IPS-18c (cell line): ENCODE results near the gene FYB1.

Experiments used
- H3K4me3 ChIP-seq: 2 replicates; pipeline ENCODE4 v1.7.0; 2013; ENCODE audit warnings: low read depth, mild to moderate bottlenecking, low read length, moderate library complexity; ENCODE audit not compliant: insufficient read depth
- H3K9me3 ChIP-seq: one replicate; pipeline ENCODE4 v1.6.1; 2013; ENCODE audit warnings: mild to moderate bottlenecking, low read length, moderate library complexity; ENCODE audit not compliant: control insufficient read depth, insufficient read depth

FYB1 gene

DNA sequence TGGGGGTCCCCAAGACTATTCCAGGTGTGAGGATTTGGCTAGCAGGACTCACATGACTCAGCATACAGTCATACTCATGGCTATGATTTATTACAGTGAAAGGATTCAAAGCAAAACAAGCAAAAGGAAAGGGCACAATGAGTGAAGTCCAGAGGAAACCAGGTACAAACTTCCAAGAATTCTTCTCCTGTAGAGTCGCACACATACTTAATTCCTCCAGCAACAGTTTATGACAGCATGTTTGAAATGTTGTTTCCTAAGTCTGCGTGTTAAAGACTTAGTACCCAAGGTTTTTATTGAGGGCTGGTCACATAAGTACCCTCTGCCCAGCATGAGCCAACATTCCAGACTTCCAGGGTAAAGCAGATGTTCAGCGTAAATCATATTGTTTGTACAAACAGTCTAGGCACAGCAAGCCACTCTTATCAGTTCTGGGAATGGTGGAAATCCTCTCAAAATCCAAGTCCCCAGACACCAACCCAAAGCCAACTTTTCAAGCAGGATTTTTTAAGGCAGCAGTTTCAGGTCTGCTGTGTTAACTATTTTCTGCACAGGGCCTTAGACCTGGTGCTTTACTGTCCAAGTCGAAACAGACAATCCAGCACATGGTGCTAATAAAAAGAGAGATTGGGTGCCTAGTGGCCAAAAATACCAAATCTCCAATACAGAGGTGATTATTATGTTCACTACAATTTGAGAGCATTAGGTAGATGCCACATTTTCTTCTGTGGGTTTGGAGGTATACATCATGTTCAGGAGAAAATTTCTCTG is 126.6 kb downstream of the FYB1 start:
- Histone ChIP-seq H3K4me3 (no peak overlapping the region), H3K9me3 (no peaks in the 10 kb centered on the region)

DNA sequence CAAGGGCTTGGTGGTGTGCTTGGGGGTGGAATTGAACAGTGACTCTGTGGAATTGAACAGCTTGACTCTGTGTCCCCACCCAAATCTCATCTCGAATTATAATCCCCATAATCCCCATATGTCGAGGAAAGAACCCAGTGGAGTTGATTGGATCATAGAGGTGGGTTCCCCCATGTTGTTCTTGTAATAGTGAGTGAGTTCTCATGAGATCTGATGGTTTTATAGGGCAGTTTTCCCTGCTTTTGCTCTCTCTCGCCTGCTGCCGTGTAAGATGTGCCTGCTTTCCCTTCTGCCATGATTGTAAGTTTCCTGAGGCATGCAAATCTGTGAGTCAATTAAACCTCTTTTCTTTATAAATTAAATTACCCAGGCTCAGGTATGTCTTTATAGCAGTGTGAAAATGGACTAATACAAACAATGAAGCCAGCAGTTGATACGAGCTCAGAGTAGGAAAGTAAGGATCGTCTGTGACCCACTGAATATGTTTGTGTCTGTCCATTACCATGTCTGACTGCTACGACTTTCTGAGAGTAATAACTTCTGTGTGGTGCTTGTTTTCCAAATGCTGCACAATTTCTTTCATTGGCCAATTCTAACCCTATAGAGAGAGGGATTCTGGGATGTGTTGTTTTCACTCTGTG is 127.3 kb downstream of the FYB1 start:
- no peak overlapping the region for H3K4me3 ChIP-seq
- H3K9me3 ChIP-seq = no peaks in the 10 kb centered on the region

DNA sequence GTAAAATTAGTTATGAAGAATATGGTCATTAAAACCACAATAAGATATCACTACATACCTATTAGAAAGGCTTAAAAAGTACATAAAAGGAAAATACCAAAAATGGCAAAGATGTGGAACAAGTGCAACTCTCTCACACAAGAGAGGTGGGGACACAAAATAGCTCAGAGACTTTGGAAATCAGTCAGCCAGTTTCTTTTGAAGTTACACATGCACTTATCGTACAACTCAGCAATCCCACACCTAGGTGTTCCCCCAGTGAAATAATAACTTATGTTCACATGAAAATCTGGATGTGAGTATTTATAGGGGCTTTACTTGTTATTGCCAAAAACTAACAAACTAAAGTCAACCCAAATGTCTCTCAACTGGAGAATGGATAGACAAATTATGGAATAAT is 135.4 kb downstream of the FYB1 start:
- Histone ChIP-seq H3K4me3 (no peak overlapping the region), H3K9me3 (no peaks in the 10 kb centered on the region)

DNA sequence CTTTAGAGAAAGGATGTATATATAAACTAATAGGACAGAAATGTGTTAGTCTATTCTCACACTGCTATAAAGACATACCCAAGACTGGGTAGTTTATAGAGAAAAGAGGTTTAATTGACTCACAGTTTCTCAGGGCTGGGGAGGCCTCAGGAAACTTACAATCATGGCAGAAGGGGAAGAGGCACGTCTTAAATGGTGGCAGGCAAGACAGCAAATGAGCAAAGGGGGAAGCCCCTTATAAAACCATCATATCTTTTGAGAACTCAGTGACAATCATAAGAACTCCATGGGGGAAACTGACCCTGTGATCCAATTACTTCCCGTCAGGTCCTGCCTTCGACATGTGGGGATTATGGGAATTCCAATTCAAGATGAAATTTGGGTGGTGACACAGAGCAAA is 136.4 kb downstream of the FYB1 start:
- Histone ChIP-seq H3K9me3 (no peaks in the 10 kb centered on the region), H3K4me3 (no peak overlapping the region)

DNA sequence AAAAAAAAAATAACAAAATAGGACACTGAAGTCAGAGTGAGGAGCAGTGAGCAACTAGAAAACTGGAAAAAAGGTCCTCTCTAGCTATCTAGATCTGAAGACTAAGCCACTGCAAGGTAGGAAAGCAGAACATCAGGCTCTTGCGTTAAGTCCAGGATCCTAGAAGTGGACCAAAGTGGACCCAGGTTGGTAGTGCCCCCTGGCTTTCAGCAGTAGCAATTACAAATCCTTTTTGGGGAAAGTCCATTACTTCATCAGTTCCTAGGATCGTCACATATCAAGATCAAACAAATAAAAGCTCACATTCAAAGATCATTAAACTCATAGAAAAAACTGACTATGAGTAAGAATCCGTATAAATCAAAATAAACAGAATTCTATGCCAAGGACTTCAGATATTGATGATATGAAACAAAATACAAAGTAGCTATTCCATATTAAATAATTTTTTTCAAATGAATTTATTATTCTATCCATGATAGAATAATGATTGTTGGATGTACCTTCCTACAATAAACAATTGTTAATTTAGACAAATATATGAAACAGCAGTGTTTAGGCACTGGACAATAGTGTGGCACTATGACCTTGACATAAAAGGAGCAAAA is 138.7 kb downstream of the FYB1 start:
- Histone ChIP-seq H3K4me3 (no peak overlapping the region), H3K9me3 (no peaks in the 10 kb centered on the region)

DNA sequence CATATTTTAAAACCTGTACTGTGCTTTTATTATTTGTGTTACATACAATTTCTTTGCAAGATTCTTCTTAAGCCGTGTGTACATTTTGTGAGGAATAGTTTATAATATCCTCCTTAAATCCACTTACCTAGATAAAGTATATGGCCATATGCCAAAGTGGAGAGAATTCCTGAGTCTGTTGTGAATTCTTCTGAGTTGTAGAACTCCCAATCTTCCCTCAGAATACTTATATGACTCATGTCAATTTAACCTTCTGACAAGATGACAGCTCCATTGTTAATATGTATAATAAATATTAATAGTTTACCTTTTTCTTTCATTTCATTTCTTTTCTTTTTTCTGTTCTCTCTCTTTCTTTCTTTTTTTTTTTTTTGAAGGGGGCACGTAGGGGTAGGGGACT is 139.2 kb downstream of the FYB1 start:
- H3K4me3 ChIP-seq = no peak overlapping the region
- no peaks in the 10 kb centered on the region for H3K9me3 ChIP-seq

DNA sequence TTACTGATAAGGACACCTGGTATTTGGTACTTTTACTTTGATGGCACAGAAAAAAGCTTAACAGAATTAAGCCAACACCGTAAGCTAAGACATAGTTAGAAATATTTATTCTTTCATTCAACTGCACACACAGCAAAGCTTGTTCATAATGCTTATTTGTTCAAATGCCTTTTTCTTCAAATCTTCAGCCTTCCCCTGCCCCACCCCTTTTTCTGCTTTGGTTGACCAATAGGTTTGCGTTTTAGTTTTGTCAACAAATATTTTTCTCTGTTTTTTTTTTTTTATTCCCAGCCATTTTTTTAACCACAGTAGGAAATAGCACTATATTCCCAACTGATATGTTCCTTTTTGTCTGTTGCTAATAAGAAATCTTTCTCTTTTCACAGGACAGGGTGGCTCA is 140.2 kb downstream of the FYB1 start:
- Histone ChIP-seq H3K4me3 (no peak overlapping the region), H3K9me3 (no peaks in the 10 kb centered on the region)

DNA sequence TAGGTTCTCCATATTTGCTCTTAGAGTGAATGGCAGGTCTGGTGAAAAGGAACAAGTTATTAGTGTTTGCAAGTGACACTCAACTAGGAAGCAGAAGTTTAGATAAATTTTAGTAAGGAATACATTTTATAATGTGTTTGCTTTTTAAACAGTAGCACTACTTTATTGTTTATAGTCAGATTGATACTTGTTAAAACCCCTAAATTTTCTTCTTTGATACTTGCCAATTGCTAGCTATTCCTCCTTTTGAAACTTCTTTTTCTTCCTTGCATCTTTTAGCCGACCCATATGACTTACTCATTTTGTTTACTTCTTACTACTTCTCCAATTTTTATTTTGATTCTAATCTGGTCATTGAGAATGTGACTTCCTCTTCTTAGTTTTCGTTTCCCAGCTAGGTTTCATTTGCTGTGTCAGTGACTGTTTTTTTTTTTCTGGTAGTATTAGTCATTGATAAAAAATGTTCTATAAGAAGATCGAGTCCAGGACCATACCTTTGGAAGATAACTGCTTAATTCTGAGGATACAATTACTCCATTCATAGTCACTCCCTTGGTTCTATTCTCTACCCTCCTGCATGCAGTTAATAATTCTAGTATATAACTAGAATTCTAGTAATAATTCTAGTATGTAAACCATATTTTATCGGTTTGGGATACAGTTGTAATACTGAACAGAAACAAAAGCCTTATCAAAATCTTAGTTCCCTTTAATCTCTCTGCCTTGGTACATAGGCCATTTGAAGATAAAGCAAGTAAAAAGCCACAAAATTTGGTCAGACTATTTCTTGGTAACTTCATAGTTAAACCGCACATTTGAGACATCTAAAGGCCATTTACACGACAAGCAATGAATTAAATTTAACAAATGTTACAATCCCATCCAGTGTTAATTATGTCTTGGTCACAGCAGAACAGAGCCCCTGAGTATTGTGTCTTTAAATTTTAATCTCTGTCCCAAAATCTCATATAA is 142.3 kb downstream of the FYB1 start:
- H3K9me3 ChIP-seq = no peaks in the 10 kb centered on the region
- no peak overlapping the region for H3K4me3 ChIP-seq

DNA sequence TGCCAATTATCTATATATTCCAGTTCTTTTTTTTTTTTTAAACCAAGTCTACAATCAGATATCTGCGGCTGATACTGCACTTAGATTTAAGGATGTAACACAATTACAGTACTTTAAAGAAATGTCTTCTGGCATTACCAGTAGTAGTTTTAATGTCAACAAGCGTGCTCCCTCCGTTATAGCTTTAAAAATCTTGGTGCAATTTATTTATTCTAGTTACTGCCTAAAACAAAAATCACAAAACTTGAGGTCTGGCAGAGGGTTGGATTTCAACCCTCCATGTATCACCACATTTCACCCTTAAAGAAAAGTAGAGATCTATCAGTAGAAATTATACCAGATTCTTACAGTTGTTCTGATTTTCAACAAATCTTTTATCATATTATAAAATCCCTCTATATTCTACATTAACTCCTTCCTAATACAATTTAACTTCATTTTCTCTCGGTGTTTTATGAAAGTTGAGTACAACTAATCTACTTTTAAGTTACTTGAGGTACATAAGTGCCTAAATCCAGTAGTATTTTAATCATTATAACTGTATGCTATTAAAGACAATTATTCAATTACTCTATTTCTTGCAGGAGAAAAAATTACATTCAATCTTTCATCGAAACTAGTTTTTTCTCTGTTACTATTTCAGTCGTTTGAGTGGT is 143.1 kb downstream of the FYB1 start:
- H3K9me3 ChIP-seq = no peaks in the 10 kb centered on the region
- H3K4me3 ChIP-seq = no peak overlapping the region

DNA sequence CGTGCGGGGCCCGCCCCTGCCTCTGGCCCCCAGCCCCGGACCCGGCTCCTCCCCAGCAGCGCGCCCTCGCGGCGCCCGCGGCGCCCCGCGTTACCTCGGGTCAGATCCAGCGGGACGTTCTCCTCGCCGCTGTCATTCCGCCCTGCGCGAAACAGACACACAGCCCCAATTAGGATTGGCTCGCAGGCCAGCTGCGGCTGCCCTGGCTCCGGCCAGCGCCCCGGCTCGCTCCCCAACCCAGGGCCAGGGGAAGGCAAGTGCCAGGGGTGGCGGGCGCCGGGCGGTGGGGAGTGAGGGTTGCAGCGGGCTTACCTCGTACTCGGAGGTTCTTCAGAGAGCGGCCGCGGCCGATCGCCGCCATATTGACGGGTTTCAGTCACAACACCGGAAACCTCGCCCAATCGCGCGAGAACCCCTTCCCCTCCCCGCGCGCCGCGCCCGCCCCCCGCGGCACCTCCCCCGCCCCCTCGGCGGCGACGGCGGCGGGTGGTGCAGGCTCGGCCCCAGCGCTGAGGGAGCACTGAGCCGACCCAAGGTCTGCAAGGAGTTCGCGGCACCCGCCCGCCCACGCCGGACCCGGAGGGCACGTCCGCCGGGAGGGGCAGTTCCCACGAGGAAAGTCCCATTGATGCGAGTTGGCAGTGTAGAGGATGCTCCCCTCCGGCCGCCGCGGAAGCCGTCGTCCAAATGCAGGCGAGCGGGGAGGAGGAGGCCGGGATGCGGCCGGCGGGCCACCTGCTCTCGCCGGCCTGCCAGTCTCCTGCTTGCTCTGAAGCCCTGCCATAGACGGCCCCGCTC is 145.1 kb downstream of the FYB1 start, which contains the start of gene RICTOR:
Gene RICTOR, minus strand, starts transcription at position 383 of the 798 bp plus-strand sequence. Its CDS starts 22 bp downstream, at position 361.
- Histone ChIP-seq H3K4me3 (peak within 1 kb of the TSS; percentile 94), H3K9me3 (no peaks in the 10 kb centered on the region)

DNA sequence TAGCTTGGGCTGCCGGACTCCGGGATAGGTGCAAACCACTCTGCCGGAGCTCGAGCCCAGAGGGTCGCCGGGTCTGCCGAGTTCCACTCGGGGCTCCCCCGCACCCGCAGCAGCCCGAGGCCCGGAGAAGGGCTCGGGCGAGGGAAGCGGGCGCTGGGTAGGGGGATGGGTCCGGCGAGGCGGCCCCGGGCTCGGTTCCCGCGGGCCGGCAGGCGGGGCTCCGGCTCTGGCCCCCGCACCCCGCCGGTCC is 145.7 kb downstream of the FYB1 start:
- Histone ChIP-seq H3K4me3 (peak overlapping the region; percentile 94), H3K9me3 (no peaks in the 10 kb centered on the region)

DNA sequence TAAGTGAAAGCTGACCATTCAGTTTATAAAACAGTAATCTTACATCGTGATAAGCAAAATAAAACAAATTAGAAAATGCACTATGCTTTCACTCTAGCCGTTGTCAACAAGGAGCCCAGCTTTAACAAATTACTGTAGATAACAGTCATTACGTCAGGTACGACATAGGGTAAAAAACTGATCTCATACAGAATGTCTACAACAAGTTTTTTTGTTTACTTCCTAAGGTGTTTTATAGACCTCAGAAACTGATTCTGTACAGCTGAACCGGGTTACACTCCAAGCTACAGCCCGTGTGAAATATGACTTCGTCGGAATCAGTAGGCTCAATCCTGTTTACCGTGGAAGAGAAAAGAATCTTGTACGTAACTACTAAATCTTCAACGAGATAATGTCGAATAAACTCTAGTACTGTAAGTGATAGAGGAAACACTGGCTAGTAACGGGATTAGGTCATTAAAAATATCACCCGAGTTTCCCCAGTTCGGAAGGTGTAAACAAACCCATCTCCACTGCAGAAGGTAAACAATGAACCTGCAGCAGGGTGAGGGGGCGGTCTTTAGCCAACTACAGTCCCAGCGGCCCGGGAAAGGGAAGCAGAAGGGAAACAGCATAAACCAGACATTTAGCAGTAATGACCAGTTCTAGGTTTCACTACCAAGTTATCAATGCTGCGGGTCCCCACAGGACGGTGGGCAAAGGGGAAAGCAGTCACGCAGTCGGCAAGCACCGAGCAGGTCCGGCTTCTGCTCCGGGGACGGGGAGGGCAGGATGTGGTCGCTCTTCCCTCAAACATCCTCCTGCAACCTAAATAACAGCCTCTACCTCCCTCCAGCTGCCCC is 146.2 kb downstream of the FYB1 start:
- Histone ChIP-seq H3K9me3 (no peaks in the 10 kb centered on the region), H3K4me3 (peak overlapping the region; percentile 94)

DNA sequence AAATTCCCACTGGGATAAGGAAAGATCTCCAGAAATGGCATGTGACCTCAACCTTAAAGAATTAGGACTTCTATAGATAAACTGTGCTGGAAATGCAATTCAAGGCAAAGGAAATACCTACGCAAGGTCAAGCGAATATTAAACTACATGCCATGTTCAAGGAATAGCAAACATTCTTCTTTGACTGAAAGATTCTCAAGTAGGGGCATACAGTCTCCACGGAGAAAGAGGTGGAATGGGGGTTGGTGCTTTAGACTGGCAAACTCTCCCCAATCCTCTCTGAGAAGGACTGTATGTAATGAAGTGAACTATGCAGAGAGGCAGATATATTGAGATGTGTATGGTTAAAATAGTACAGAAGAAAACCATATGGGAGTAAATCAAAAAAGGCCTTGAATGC is 151.3 kb downstream of the FYB1 start:
- Histone ChIP-seq H3K9me3 (peaks cover 6% of the 10 kb centered on the region), H3K4me3 (no peak overlapping the region)

DNA sequence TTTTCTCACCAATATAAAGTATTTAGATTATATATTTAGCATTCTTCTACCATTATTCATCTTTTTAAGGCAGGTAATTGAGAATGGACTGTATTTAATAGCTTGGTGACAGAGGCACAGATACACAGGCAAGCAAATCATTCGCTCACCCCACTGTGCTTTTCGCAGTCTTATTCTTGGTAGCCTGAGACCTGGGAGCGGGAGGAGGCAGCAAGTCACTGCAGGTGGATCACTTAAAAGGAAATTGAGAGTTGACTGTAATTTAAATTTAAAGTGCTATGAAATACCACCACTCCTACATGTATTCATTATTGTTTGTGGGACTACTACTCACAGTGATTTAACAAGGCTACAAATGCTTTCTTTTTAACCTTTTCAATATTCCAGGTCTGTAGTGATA is 154.9 kb downstream of the FYB1 start:
- H3K9me3 ChIP-seq = peaks cover 6% of the 10 kb centered on the region
- H3K4me3 ChIP-seq = no peak overlapping the region

DNA sequence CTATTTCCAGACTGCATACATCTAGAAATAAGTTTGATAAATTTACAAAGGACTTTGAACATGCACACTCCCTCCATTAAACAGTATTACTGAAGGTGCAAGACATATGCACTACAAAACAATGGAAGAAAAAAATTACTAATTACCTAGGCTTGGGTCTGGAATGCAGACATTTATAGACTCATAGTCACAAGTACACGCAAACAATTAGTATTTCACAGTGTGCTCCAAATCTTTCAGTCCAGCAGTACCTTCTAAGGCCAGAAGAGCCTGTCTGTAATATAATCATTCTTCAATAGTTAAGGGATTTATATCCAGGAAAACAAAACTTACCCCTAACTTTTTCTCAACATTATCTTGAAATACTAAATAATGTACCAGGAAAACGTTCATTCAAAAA is 156.3 kb downstream of the FYB1 start:
- Histone ChIP-seq H3K4me3 (no peak overlapping the region), H3K9me3 (peaks cover 6% of the 10 kb centered on the region)

DNA sequence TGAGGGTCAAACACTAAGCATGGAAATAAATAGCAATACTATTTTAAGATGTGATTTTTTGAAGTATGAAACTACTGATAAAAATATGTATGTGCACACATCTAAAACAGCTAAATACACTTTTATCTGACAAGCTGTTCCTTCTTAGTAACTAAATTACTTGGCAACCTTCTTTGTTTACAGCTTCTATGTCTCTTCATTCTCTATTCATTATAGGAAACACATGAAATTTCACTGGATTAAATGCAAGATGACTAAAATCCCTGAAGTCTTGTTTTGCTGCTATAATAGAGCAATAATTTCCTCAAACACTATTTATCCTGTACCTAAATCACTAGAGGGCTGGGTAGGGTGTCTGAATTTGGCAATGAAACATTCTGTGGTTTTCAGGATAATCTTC is 156.8 kb downstream of the FYB1 start:
- Histone ChIP-seq H3K9me3 (peaks cover 6% of the 10 kb centered on the region), H3K4me3 (no peak overlapping the region)
